ENCODE measurements around the gene LRMDA. TPM values are rescaled to one million over a fixed set of nuclear protein-coding genes. Genes with fewer than 3 reads are reported as not detected.

The LRMDA gene
- total and polyA plus RNA-seq, 10 of the 15 experiments (the other 5 are each of a cell fraction or from before 2014, with no cell fraction given), result 0.07 to 0.54 (median 0.29) TPM; not detected in 4

GRCh38 chr10:76315240-76315639 lies 883.8 kb downstream of the LRMDA start:
- no peak for DNase-seq (ENCODE audit: low read depth, low spot score)
- BruUV-seq (replicated peaks), result no TSS peak
- Histone ChIP-seq H3K4me3 (no peak overlapping the region), H3K9me3 (replicated peaks; ENCODE audit: control insufficient read depth, insufficient read depth, low read length) (no peaks in the 10 kb centered on the region), H3K4me2 (ENCODE audit: control insufficient read depth, insufficient read depth) (no peak overlapping the region), H3K36me3 (ENCODE audit: control insufficient read depth in 2 of 2, insufficient read depth in 2 of 2, low read length in 1 of 2) (no peaks in the 10 kb centered on the region), H2AFZ (ENCODE audit: control insufficient read depth, low read depth, low read length) (no peak overlapping the region), H3K4me1 (ENCODE audit: control insufficient read depth, insufficient read depth, low read length) (no peaks in the 10 kb centered on the region), H4K20me1 (ENCODE audit: control insufficient read depth, insufficient read depth) (no peaks in the 10 kb centered on the region), H3K9ac (ENCODE audit: control insufficient read depth, insufficient read depth, low read length) (no peak overlapping the region), H3K27ac (ENCODE audit: control insufficient read depth, insufficient read depth) (no peak overlapping the region), H3K27me3 (replicated peaks in 1 of 2; ENCODE audit: control insufficient read depth in 2 of 2, insufficient read depth in 2 of 2, low read length in 1 of 2) (no peaks in the 10 kb centered on the region), H3K79me2 (ENCODE audit: control insufficient read depth, insufficient read depth, low read length) (no peaks in the 10 kb centered on the region)
- intact Hi-C loops (cut with micrococcal nuclease; ENCODE audit: unreplicated experiment) (no loop called here), in situ Hi-C loops (cut with MboI) (no loop called here)
- SMC1A ChIA-PET (ENCODE audit: uncharacterized antibody, unreplicated experiment), result no interaction called here
- CTCF ChIA-PET, result interaction anchor here (0.7 to 1.1 kb wide), 2 partner anchors 9 to 604 kb away, joined by 3 read pairs; no protein-coding TSS in a partner anchor
- ATAC-seq, result no peak
- WGBS (ENCODE audit: insufficient coverage, insufficient replicate concordance, low lambda C conversion rate, missing lambda C conversion rate), result 58% methylated on average over 14 of the region's 14 CpGs
- RAD21 ChIA-PET (ENCODE audit: unreplicated experiment), result no interaction called here
- TF ChIP-seq CREB1 (IDR thresholded peaks at IDR 0.05; ENCODE audit: low read depth), result no peak
- TF ChIP-seq, protein P1, sequence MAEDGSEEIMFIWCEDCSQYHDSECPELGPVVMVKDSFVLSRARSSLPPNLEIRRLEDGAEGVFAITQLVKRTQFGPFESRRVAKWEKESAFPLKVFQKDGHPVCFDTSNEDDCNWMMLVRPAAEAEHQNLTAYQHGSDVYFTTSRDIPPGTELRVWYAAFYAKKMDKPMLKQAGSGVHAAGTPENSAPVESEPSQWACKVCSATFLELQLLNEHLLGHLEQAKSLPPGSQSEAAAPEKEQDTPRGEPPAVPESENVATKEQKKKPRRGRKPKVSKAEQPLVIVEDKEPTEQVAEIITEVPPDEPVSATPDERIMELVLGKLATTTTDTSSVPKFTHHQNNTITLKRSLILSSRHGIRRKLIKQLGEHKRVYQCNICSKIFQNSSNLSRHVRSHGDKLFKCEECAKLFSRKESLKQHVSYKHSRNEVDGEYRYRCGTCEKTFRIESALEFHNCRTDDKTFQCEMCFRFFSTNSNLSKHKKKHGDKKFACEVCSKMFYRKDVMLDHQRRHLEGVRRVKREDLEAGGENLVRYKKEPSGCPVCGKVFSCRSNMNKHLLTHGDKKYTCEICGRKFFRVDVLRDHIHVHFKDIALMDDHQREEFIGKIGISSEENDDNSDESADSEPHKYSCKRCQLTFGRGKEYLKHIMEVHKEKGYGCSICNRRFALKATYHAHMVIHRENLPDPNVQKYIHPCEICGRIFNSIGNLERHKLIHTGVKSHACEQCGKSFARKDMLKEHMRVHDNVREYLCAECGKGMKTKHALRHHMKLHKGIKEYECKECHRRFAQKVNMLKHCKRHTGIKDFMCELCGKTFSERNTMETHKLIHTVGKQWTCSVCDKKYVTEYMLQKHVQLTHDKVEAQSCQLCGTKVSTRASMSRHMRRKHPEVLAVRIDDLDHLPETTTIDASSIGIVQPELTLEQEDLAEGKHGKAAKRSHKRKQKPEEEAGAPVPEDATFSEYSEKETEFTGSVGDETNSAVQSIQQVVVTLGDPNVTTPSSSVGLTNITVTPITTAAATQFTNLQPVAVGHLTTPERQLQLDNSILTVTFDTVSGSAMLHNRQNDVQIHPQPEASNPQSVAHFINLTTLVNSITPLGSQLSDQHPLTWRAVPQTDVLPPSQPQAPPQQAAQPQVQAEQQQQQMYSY (CRISPR knock-in tag; IDR thresholded peaks at IDR 0.05), result no peak
- no peak for TF ChIP-seq NBN (IDR thresholded peaks at IDR 0.05)
- no peak for TF ChIP-seq CHD1 (IDR thresholded peaks at IDR 0.05; ENCODE audit: low read depth, low read length)
- TF ChIP-seq, protein P2, sequence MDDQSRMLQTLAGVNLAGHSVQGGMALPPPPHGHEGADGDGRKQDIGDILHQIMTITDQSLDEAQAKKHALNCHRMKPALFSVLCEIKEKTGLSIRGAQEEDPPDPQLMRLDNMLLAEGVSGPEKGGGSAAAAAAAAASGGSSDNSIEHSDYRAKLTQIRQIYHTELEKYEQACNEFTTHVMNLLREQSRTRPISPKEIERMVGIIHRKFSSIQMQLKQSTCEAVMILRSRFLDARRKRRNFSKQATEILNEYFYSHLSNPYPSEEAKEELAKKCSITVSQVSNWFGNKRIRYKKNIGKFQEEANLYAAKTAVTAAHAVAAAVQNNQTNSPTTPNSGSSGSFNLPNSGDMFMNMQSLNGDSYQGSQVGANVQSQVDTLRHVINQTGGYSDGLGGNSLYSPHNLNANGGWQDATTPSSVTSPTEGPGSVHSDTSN (IDR thresholded peaks at IDR 0.05; ENCODE audit: insufficient replicate concordance, low read depth, low read length), result no peak
- TF ChIP-seq ASH2L (IDR thresholded peaks at IDR 0.05; ENCODE audit: borderline replicate concordance, low read depth), result no peak
- TF ChIP-seq MYC (IDR thresholded peaks at IDR 0.05; ENCODE audit: insufficient read depth, insufficient read length, insufficient replicate concordance, low read length, severe bottlenecking), result no peak
- no peak for TF ChIP-seq SMC3 (IDR thresholded peaks at IDR 0.05; ENCODE audit: borderline replicate concordance, low read length)
- TF ChIP-seq PML (IDR thresholded peaks at IDR 0.05; ENCODE audit: low read length), result no peak
- TF ChIP-seq, protein P3, sequence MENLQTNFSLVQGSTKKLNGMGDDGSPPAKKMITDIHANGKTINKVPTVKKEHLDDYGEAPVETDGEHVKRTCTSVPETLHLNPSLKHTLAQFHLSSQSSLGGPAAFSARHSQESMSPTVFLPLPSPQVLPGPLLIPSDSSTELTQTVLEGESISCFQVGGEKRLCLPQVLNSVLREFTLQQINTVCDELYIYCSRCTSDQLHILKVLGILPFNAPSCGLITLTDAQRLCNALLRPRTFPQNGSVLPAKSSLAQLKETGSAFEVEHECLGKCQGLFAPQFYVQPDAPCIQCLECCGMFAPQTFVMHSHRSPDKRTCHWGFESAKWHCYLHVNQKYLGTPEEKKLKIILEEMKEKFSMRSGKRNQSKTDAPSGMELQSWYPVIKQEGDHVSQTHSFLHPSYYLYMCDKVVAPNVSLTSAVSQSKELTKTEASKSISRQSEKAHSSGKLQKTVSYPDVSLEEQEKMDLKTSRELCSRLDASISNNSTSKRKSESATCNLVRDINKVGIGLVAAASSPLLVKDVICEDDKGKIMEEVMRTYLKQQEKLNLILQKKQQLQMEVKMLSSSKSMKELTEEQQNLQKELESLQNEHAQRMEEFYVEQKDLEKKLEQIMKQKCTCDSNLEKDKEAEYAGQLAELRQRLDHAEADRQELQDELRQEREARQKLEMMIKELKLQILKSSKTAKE (IDR thresholded peaks at IDR 0.05; ENCODE audit: low read depth, poor library complexity, severe bottlenecking), result no peak
- TF ChIP-seq RCOR1 (conservative IDR thresholded peaks at IDR 0.05; ENCODE audit: low read depth, low read length), result no peak
- TF ChIP-seq PKNOX1 (IDR thresholded peaks at IDR 0.05), result no peak
- TF ChIP-seq CBX3 (IDR thresholded peaks at IDR 0.05; ENCODE audit: borderline replicate concordance, low read depth), result no peak
- TF ChIP-seq ZNF384 (IDR thresholded peaks at IDR 0.05; ENCODE audit: borderline replicate concordance, low read depth, low read length), result no peak
- POLR2A ChIA-PET, result no interaction called here
- no peak for FAIRE-seq

Measured in GM12878 (cell line).